Panc1 (cell line): ENCODE data around the gene NOPCHAP1.

Source experiments
- CTCF ChIP-seq: fragments of 450-650 bp; IDR thresholded peaks from 2 replicates; pipeline ENCODE4 v1.5.1; 2017; ENCODE audit warnings: mild to moderate bottlenecking
- REST ChIP-seq, 2 experiments: IDR thresholded peaks; 2 replicates each; pipeline ENCODE4 v1.6.1; 2011 to 2012; ENCODE audit warnings: low read depth in 2 of 2, control low read depth in 1 of 2, low read length in 1 of 2, mild to moderate bottlenecking in 1 of 2, moderate library complexity in 1 of 2; ENCODE audit not compliant: insufficient read depth in 1 of 2
- SIN3A ChIP-seq: IDR thresholded peaks from 2 replicates; pipeline ENCODE4 v1.6.1; 2012; ENCODE audit warnings: low read depth, mild to moderate bottlenecking, low read length, moderate library complexity, borderline replicate concordance; ENCODE audit not compliant: insufficient read depth

- peak; percentile 69 for TF ChIP-seq CTCF
- no peak for TF ChIP-seq REST (IDR thresholded peaks at IDR 0.05; ENCODE audit: insufficient read depth in 1 of 2, low read depth in 2 of 2, low read length in 1 of 2)
- no peak for TF ChIP-seq SIN3A
These were observed 910 bp upstream of the NOPCHAP1 start for GRCh38 chr12:104985206-104985605.
